ENCODE measurements around the gene TRA2B. TPM values are rescaled to one million over a fixed set of nuclear protein-coding genes. Genes with fewer than 3 reads are reported as not detected.

TRA2B gene
- total and polyA plus RNA-seq, 2 of the 8 experiments (the other 6 are each of a cell fraction or from before 2014, with no cell fraction given): 206 to 274 TPM

- Histone ChIP-seq H2BK120ac (replicated peaks; ENCODE audit: low read depth, low read length) (no peak overlapping the region), H2BK12ac (ENCODE audit: low read depth, low read length) (no peak overlapping the region), H3K14ac (ENCODE audit: insufficient read length) (no peak overlapping the region), H3K9ac (replicated peaks in 1 of 4; ENCODE audit: extremely low read depth in 1 of 4, low read depth in 3 of 4, low read length in 3 of 4) (no peak overlapping the region), H3K18ac (ENCODE audit: extremely low read depth, low read length) (no peak overlapping the region), H3K23ac (ENCODE audit: insufficient read length) (no peak overlapping the region), H4K91ac (replicated peaks; ENCODE audit: insufficient read length, low read length) (no peak overlapping the region), H2BK20ac (ENCODE audit: low read length) (no peak overlapping the region), H4K5ac (ENCODE audit: insufficient read length, low read depth, low read length) (no peak overlapping the region), H3K27me3 (replicated peaks in 1 of 4; ENCODE audit: control insufficient read depth in 3 of 4, extremely low read depth in 1 of 4, insufficient read depth in 3 of 4, low read length in 3 of 4) (no peaks in the 10 kb centered on the region), H3K4me3 (ENCODE audit: extremely low read depth in 1 of 4, insufficient read depth in 2 of 4, low read depth in 3 of 4, low read length in 4 of 4) (no peak overlapping the region), H2AK5ac (ENCODE audit: low read depth, low read length) (no peak overlapping the region), H3K36me3 (ENCODE audit: control insufficient read depth in 2 of 4, insufficient read depth in 4 of 4, low read length in 3 of 4) (no peaks in the 10 kb centered on the region), H3K79me1 (ENCODE audit: low read depth, low read length) (no peaks in the 10 kb centered on the region), H2BK5ac (ENCODE audit: low read depth, low read length) (no peak overlapping the region), H3K4me2 (ENCODE audit: insufficient read depth in 1 of 2, low read depth in 2 of 2, low read length in 2 of 2) (no peak overlapping the region), H3K56ac (replicated peaks; ENCODE audit: insufficient read length, low read depth, low read length) (no peak overlapping the region), H2BK15ac (ENCODE audit: low read length) (no peak overlapping the region), H3K27ac (ENCODE audit: low read depth, low read length) (no peak overlapping the region), H3K4me1 (replicated peaks in 1 of 4; ENCODE audit: control insufficient read depth in 3 of 4, insufficient read depth in 4 of 4, low read length in 3 of 4) (peaks cover 0 to 3% (median 1%) of the 10 kb centered on the region in 4 experiments; a peak in 1 of 7 replicates), H4K8ac (ENCODE audit: extremely low read depth, insufficient read depth, low read length) (no peak overlapping the region), H4K20me1 (replicated peaks in 1 of 2; ENCODE audit: control insufficient read depth in 1 of 2, insufficient read depth in 2 of 2, low read length in 2 of 2) (no peaks in the 10 kb centered on the region), H3K23me2 (ENCODE audit: low read depth, low read length) (no peaks in the 10 kb centered on the region), H3K79me2 (ENCODE audit: control insufficient read depth in 1 of 2, insufficient read depth in 2 of 2, low read length in 2 of 2) (no peaks in the 10 kb centered on the region), H3K9me3 (ENCODE audit: insufficient read depth in 2 of 2, low read depth in 1 of 2, low read length in 1 of 2) (no peaks in the 10 kb centered on the region), H3K4ac (replicated peaks; ENCODE audit: insufficient read length, low read depth, low read length) (no peak overlapping the region), H2AFZ (ENCODE audit: low read length) (no peak overlapping the region)
- ChIA-PET POLR2A (ENCODE audit: partially characterized antibody) (interaction anchor here (0.9 to 1.6 kb wide), 3 partner anchors 23 to 157 kb away, joined by 3 read pairs; no protein-coding TSS in a partner anchor), CTCF (ENCODE audit: partially characterized antibody) (interaction anchor here (0.6 to 2.0 kb wide), 7 partner anchors 12 to 1770 kb away, joined by 3 to 7 read pairs (median 5); no protein-coding TSS in a partner anchor)
- FAIRE-seq: no peak
- DNase-seq (ENCODE audit: low read depth in 1 of 2, low spot score in 2 of 2): no peak
- 75% methylated on average over 2 of the region's 2 CpGs; no CpG with 5 or more reads in 1 of the 2 experiments for WGBS, 2 experiments (ENCODE audit: extremely low coverage in 1 of 2, insufficient coverage in 1 of 2, insufficient read length in 1 of 2, insufficient replicate concordance in 2 of 2, low coverage in 1 of 2, low lambda C conversion rate in 2 of 2, missing lambda C conversion rate in 1 of 2)
- TF ChIP-seq RNF2 (IDR thresholded peaks at IDR 0.05; ENCODE audit: borderline replicate concordance, low read depth, low read length, missing control alignments, poor library complexity, severe bottlenecking) (no peak), HDAC2 (IDR thresholded peaks at IDR 0.05; ENCODE audit: borderline replicate concordance in 1 of 2, low read depth in 2 of 2, low read length in 2 of 2) (no peak), CHD1 (IDR thresholded peaks at IDR 0.05; ENCODE audit: low read depth, low read length) (no peak), PHF8 (conservative IDR thresholded peaks at IDR 0.05; ENCODE audit: low read depth, low read length) (no peak), NANOG (IDR thresholded peaks at IDR 0.05; ENCODE audit: insufficient read depth, low read depth, low read length, poor library complexity, severe bottlenecking) (no peak), FOSL1 (IDR thresholded peaks at IDR 0.05; ENCODE audit: insufficient read depth, low read depth, low read length) (no peak), E2F6 (IDR thresholded peaks at IDR 0.05) (no peak), SIX5 (IDR thresholded peaks at IDR 0.05; ENCODE audit: low read depth, low read length) (no peak), KDM1A (IDR thresholded peaks at IDR 0.05; ENCODE audit: borderline replicate concordance, low read length) (no peak), JUN (IDR thresholded peaks at IDR 0.05; ENCODE audit: low read depth, low read length) (no peak), EGR1 (IDR thresholded peaks at IDR 0.05; ENCODE audit: borderline replicate concordance, low read depth, low read length) (no peak), KDM5A (IDR thresholded peaks at IDR 0.05; ENCODE audit: low read length) (no peak), JUND (IDR thresholded peaks at IDR 0.05; ENCODE audit: low read length) (no peak)
Measured at GRCh38 chr3:185867650-185868049, 70.2 kb downstream of the TRA2B start.

Measured in H1 (cell line).